Measurements from ENCODE around the gene IGFBP3. TPM values are rescaled to one million over a fixed set of nuclear protein-coding genes. Genes with fewer than 3 reads are reported as not detected.

Gene IGFBP3
- total and polyA plus RNA-seq, 9 of the 15 experiments (the other 6 are each of a cell fraction or from before 2014, with no cell fraction given) = 0.08 to 0.22 (median 0.10) TPM; not detected in 5

DNA sequence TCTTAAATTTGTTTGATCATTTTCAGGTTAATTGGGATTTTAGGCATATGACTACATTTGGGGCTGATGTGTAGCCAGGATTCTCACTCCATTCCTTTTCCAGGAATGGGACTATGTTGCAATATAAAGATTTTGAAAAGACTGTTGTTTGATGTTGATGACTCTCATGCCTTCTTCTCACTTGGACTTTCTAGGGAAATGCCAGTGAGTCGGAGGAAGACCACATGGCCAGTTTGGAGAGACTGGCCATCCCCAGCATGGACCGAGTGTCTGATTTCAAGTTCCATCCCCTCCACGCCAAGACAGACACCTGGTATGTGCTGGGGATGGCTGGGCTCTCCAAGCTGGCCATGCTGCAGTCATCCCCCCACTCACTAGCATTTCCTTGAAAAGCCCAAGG, 5.5 kb downstream of the IGFBP3 start:
- CTCF ChIA-PET (ENCODE audit: low intra/inter-chr PET ratio) = no interaction called here
- intact Hi-C loops (cut with micrococcal nuclease) (no loop called here), in situ Hi-C loops (cut with MboI) (no loop called here)

More for the DNA sequence above, 5.5 kb downstream of the IGFBP3 start:
- no peak for DNase-seq (ENCODE audit: extremely low read depth in 1 of 4, low spot score in 3 of 4)
- POLR2A ChIA-PET = no interaction called here
- no TSS peak for BruUV-seq (replicated peaks)
- Histone ChIP-seq H3K4me1 (replicated peaks in 1 of 2; ENCODE audit: control insufficient read depth in 2 of 2, insufficient read depth in 2 of 2, low read length in 2 of 2) (no peaks in the 10 kb centered on the region), H3K9me1 (ENCODE audit: control insufficient read depth, insufficient read depth, low read length) (no peaks in the 10 kb centered on the region), H3K4me2 (ENCODE audit: insufficient read depth, low read length) (no peak overlapping the region), H3K4me3 (no peak overlapping the region), H3K27me3 (ENCODE audit: control insufficient read depth in 2 of 2, insufficient read depth in 2 of 2, low read length in 2 of 2) (peaks cover 0 to 4% of the 10 kb centered on the region in 2 experiments; a peak in 2 of 5 replicates), H3K9ac (ENCODE audit: insufficient read depth in 1 of 2, low read depth in 2 of 2, low read length in 2 of 2) (no peak overlapping the region), H2AFZ (ENCODE audit: low read depth, low read length) (no peak overlapping the region), H3K27ac (ENCODE audit: extremely low read depth, low read depth, low read length) (no peak overlapping the region), H4K20me1 (replicated peaks; ENCODE audit: control insufficient read depth, insufficient read depth, low read length) (no peaks in the 10 kb centered on the region), H3K36me3 (ENCODE audit: control insufficient read depth, insufficient read depth, low read length) (no peaks in the 10 kb centered on the region), H3K9me3 (replicated peaks; ENCODE audit: control insufficient read depth, insufficient read depth, low read depth, low read length) (no peaks in the 10 kb centered on the region), H3K79me2 (ENCODE audit: control insufficient read depth, insufficient read depth, low read length) (no peaks in the 10 kb centered on the region)
- TF ChIP-seq HEY1 (CRISPR knock-in tag; IDR thresholded peaks at IDR 0.05; ENCODE audit: borderline replicate concordance) (no peak), TEAD4 (IDR thresholded peaks at IDR 0.05; ENCODE audit: low read length) (no peak), TEAD4 (CRISPR knock-in tag; IDR thresholded peaks at IDR 0.05; ENCODE audit: borderline replicate concordance) (no peak), ZNF586 (CRISPR knock-in tag; conservative IDR thresholded peaks at IDR 0.05) (no peak), HLTF (IDR thresholded peaks at IDR 0.05) (no peak), RBM25 (IDR thresholded peaks at IDR 0.05; ENCODE audit: low read depth, low read length, severe bottlenecking) (no peak), MIER1 (IDR thresholded peaks at IDR 0.05; ENCODE audit: low read depth) (no peak), GATAD2B (IDR thresholded peaks at IDR 0.05; ENCODE audit: borderline replicate concordance) (no peak), ZNF561 (CRISPR knock-in tag; conservative IDR thresholded peaks at IDR 0.05) (no peak), SRSF9 (IDR thresholded peaks at IDR 0.05; ENCODE audit: borderline replicate concordance, low read depth, low read length) (no peak), MECOM (CRISPR knock-in tag; IDR thresholded peaks at IDR 0.05) (no peak), MEIS2 (IDR thresholded peaks at IDR 0.05; ENCODE audit: partially characterized antibody) (no peak), ZBTB1 (CRISPR knock-in tag; IDR thresholded peaks at IDR 0.05; ENCODE audit: borderline replicate concordance, low read depth) (no peak)
- TF ChIP-seq, protein P1, sequence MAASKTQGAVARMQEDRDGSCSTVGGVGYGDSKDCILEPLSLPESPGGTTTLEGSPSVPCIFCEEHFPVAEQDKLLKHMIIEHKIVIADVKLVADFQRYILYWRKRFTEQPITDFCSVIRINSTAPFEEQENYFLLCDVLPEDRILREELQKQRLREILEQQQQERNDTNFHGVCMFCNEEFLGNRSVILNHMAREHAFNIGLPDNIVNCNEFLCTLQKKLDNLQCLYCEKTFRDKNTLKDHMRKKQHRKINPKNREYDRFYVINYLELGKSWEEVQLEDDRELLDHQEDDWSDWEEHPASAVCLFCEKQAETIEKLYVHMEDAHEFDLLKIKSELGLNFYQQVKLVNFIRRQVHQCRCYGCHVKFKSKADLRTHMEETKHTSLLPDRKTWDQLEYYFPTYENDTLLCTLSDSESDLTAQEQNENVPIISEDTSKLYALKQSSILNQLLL (CRISPR knock-in tag; IDR thresholded peaks at IDR 0.05; ENCODE audit: borderline replicate concordance) = no peak
- TF ChIP-seq, protein P2, sequence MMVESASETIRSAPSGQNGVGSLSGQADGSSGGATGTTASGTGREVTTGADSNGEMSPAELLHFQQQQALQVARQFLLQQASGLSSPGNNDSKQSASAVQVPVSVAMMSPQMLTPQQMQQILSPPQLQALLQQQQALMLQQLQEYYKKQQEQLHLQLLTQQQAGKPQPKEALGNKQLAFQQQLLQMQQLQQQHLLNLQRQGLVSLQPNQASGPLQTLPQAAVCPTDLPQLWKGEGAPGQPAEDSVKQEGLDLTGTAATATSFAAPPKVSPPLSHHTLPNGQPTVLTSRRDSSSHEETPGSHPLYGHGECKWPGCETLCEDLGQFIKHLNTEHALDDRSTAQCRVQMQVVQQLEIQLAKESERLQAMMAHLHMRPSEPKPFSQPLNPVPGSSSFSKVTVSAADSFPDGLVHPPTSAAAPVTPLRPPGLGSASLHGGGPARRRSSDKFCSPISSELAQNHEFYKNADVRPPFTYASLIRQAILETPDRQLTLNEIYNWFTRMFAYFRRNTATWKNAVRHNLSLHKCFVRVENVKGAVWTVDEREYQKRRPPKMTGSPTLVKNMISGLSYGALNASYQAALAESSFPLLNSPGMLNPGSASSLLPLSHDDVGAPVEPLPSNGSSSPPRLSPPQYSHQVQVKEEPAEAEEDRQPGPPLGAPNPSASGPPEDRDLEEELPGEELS (CRISPR knock-in tag; IDR thresholded peaks at IDR 0.05; ENCODE audit: borderline replicate concordance) = no peak
- TF ChIP-seq, protein P3, sequence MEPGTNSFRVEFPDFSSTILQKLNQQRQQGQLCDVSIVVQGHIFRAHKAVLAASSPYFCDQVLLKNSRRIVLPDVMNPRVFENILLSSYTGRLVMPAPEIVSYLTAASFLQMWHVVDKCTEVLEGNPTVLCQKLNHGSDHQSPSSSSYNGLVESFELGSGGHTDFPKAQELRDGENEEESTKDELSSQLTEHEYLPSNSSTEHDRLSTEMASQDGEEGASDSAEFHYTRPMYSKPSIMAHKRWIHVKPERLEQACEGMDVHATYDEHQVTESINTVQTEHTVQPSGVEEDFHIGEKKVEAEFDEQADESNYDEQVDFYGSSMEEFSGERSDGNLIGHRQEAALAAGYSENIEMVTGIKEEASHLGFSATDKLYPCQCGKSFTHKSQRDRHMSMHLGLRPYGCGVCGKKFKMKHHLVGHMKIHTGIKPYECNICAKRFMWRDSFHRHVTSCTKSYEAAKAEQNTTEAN (CRISPR knock-in tag; IDR thresholded peaks at IDR 0.05) = no peak
- ATAC-seq = no peak
- WGBS (ENCODE audit: insufficient coverage, low coverage, missing lambda C conversion rate) = 0% methylated on average over 3 of the region's 3 CpGs
- no peak for FAIRE-seq
